Keratinocyte (primary cell): ENCODE results near the gene CMTM8. TPM values are rescaled to one million over a fixed set of nuclear protein-coding genes. Genes with fewer than 3 reads are reported as not detected.

ENCODE experiments used
- DNase-seq: peaks from one replicate; pipeline ENCODE4 v3.0.0-alpha.2; 2011; ENCODE audit warnings: low read depth, missing footprints, low spot score
- FAIRE-seq: peaks from 2 replicates; lab custom pipeline; 2011; peaks lifted over from hg19 to GRCh38; lab: Jason Lieb, UNC
- H2AFZ ChIP-seq: 2 replicates; pipeline ENCODE4 v1.6.0; 2012; ENCODE audit warnings: low read length, control low read depth, inconsistent platforms; ENCODE audit not compliant: control insufficient read depth
- H3K27ac ChIP-seq: 2 replicates; pipeline ENCODE4 v1.5.1; 2011; ENCODE audit warnings: low read length; ENCODE audit not compliant: control insufficient read depth, insufficient read depth
- H3K27me3 ChIP-seq: 3 replicates; pipeline ENCODE4 v1.6.0; 2011; ENCODE audit warnings: low read length; ENCODE audit not compliant: control insufficient read depth, insufficient read depth; ENCODE audit errors: extremely low read depth
- H3K36me3 ChIP-seq, 2 experiments: 2 replicates in 1 of 2; 3 replicates in 1 of 2; pipeline ENCODE4 v1.5.1; 2011; ENCODE audit warnings: low read length in 2 of 2, mild to moderate bottlenecking in 1 of 2; ENCODE audit not compliant: control insufficient read depth in 2 of 2, insufficient read depth in 2 of 2; ENCODE audit errors: extremely low read depth in 1 of 2
- H3K4me1 ChIP-seq: 3 replicates; pipeline ENCODE4 v1.5.1; 2011; ENCODE audit warnings: low read length; ENCODE audit not compliant: control insufficient read depth, insufficient read depth; ENCODE audit errors: extremely low read depth
- H3K4me2 ChIP-seq: 3 replicates; pipeline ENCODE4 v1.6.0; 2011; ENCODE audit warnings: low read depth, low read length; ENCODE audit not compliant: control insufficient read depth, insufficient read depth; ENCODE audit errors: extremely low read depth
- H3K4me3 ChIP-seq, 3 experiments: fragments of 200-600 bp in 1 of 3; sonication (generic) in 1 of 3; 2 replicates in 2 of 3; 3 replicates in 1 of 3; pipeline ENCODE4 v1.5.1; 2011 to 2016; ENCODE audit warnings: low read length in 3 of 3, mild to moderate bottlenecking in 3 of 3, control low read depth in 2 of 3, inconsistent platforms in 1 of 3, low read depth in 1 of 3, mixed read lengths in 1 of 3, mixed run types in 1 of 3, moderate library complexity in 1 of 3; ENCODE audit not compliant: control insufficient read depth in 2 of 3, insufficient read depth in 2 of 3; ENCODE audit errors: extremely low read depth in 1 of 3
- H3K79me2 ChIP-seq: 2 replicates; pipeline ENCODE4 v1.6.0; 2012; ENCODE audit warnings: low read length; ENCODE audit not compliant: control insufficient read depth, insufficient read depth
- H3K9ac ChIP-seq: 3 replicates; pipeline ENCODE4 v1.6.0; 2011; ENCODE audit warnings: low read length; ENCODE audit not compliant: control insufficient read depth, insufficient read depth; ENCODE audit errors: extremely low read depth
- H3K9me1 ChIP-seq: 3 replicates; pipeline ENCODE4 v1.6.0; 2011; ENCODE audit warnings: low read length; ENCODE audit not compliant: control insufficient read depth, insufficient read depth; ENCODE audit errors: extremely low read depth
- H3K9me3 ChIP-seq: 2 replicates; pipeline ENCODE4 v1.5.1; 2012; ENCODE audit warnings: low read depth, low read length; ENCODE audit not compliant: control insufficient read depth
- H4K20me1 ChIP-seq: 3 replicates; pipeline ENCODE4 v1.6.0; 2011; ENCODE audit warnings: low read length; ENCODE audit not compliant: control insufficient read depth, insufficient read depth; ENCODE audit errors: extremely low read depth
- CTCF ChIP-seq, 3 experiments: IDR thresholded peaks in 1 of 3; conservative IDR thresholded peaks in 1 of 3; optimal IDR thresholded peaks in 1 of 3; 2 replicates in 2 of 3; 3 replicates in 1 of 3; pipeline versions ENCODE3 to v1.5.1; 2011; ENCODE audit warnings: low read length in 3 of 3, mild to moderate bottlenecking in 3 of 3, moderate library complexity in 2 of 3, control low read depth in 1 of 3, inconsistent platforms in 1 of 3; ENCODE audit not compliant: insufficient read depth in 2 of 3; ENCODE audit errors: extremely low read depth in 1 of 3
- EZH2 ChIP-seq: IDR thresholded peaks from one replicate; pipeline ENCODE4 v1.6.1; 2012; ENCODE audit warnings: inconsistent platforms, mild to moderate bottlenecking, low read length, moderate library complexity
- dilution Hi-C: fragments of 300-500 bp; cut with MboI; formaldehyde crosslinking; loops from one replicate; pipeline ENCODE4 v1.7.0; 2020; ENCODE audit warnings: low sequenced_read_pairs; ENCODE audit not compliant: extremely low pct_ligation_motif_present
- polyA plus RNA-seq, 5 experiments: library from polyadenylated mRNA; depleted of rRNA in 3 of 5; stranded (reverse) in 3 of 5; stranded (forward) in 1 of 5; unstranded in 1 of 5; fragments of >200 nt; gene quantifications; 1 replicate in 1 of 5; 2 replicates in 3 of 5; 3 replicates in 1 of 5; pipeline versions ENCODE4 v1.2.1 to v1.2.3, GENCODE V29; 2011 to 2012; ENCODE audit warnings: missing spikeins in 2 of 5, low read depth in 1 of 5, low replicate concordance in 1 of 5

Gene CMTM8
- polyA plus RNA-seq, 1 donor (not counting 4 experiments of a cell fraction or from before 2014, with no cell fraction given), result 1.6 TPM

DNA sequence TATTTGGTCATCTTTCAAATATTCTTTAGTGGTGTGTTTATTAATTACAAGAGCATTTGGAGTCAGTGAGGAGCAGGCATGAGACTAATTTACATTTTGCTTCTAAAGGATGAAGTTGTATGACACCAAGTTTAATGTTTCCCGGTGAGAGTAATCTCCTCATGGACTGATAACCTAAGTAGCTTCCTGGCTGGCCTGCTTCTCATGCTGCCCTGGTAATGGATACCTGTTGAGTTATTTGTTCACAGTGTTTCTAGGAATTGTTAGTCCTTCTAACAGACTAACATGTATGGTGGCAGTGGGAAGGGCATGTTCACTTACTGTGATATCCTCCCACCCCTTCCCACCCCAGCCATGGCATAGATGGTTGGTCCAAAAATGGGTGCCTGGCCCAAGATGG, 83.8 kb downstream of the CMTM8 start:
- no peak overlapping the region for H2AFZ ChIP-seq
- no peak overlapping the region for H3K4me2 ChIP-seq
- H3K27me3 ChIP-seq, result no peaks in the 10 kb centered on the region
- TF ChIP-seq CTCF (optimal IDR thresholded peaks at IDR 0.05 in 1 of 3, IDR thresholded peaks at IDR 0.05 in 1 of 3, conservative IDR thresholded peaks at IDR 0.05 in 1 of 3; ENCODE audit: extremely low read depth in 1 of 3, insufficient read depth in 2 of 3, low read length in 3 of 3) (no peak), EZH2 (no peak)
- no peaks in the 10 kb centered on the region for H3K79me2 ChIP-seq
- H3K9me3 ChIP-seq, result no peaks in the 10 kb centered on the region
- DNase-seq, result no peak
- H3K36me3 ChIP-seq, result no peaks in the 10 kb centered on the region
- no peak overlapping the region for H3K4me3 ChIP-seq
- H4K20me1 ChIP-seq, result no peaks in the 10 kb centered on the region
- dilution Hi-C loops, result no loop called here
- no peak for FAIRE-seq
- no peaks in the 10 kb centered on the region for H3K9me1 ChIP-seq
- no peak overlapping the region for H3K27ac ChIP-seq
- peaks cover 6% of the 10 kb centered on the region for H3K4me1 ChIP-seq
- H3K9ac ChIP-seq, result no peak overlapping the region

DNA sequence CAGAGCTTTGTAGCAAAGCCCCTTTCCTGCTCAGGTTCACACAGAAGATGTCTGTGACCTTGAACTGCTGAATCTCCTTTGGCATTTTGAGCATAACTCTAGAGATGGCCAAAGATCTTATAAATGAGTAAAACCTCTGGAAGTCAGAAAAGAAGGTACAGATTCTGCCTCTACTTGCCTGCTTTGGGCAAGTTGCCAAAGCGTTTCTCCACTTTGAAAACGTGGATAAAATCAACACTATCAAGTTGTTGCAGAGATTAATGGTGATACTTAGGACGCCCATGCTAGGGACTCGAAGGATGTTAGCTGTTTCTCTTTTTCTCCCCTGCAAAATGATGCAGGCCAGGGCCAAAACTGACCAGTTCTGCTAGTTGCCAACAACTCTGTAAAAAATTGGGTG, 85.1 kb downstream of the CMTM8 start:
- DNase-seq (no peak), FAIRE-seq (peak; percentile 72)
- no peak for TF ChIP-seq CTCF (optimal IDR thresholded peaks at IDR 0.05 in 1 of 3, IDR thresholded peaks at IDR 0.05 in 1 of 3, conservative IDR thresholded peaks at IDR 0.05 in 1 of 3; ENCODE audit: extremely low read depth in 1 of 3, insufficient read depth in 2 of 3, low read length in 3 of 3)
- TF ChIP-seq EZH2, result no peak
- no peaks in the 10 kb centered on the region for H3K9me3 ChIP-seq
- H3K4me3 ChIP-seq, result no peak overlapping the region
- no peaks in the 10 kb centered on the region for H3K36me3 ChIP-seq
- dilution Hi-C loops, result no loop called here
- H3K9ac ChIP-seq, result no peak overlapping the region
- H3K4me1 ChIP-seq, result peaks cover 6% of the 10 kb centered on the region
- no peaks in the 10 kb centered on the region for H3K79me2 ChIP-seq
- no peaks in the 10 kb centered on the region for H3K27me3 ChIP-seq
- H3K9me1 ChIP-seq, result no peaks in the 10 kb centered on the region
- H4K20me1 ChIP-seq, result no peaks in the 10 kb centered on the region
- H3K4me2 ChIP-seq, result no peak overlapping the region
- no peak overlapping the region for H3K27ac ChIP-seq
- no peak overlapping the region for H2AFZ ChIP-seq
